Colon (tissue), 2 donors: ENCODE results near the gene VWF.

Experiments
- FAIRE-seq: peaks from 2 replicates; lab custom pipeline; 2012; peaks lifted over from hg19 to GRCh38; lab: Jason Lieb, UNC
- donor health status: control.
- donor health status: control.

VWF gene

DNA sequence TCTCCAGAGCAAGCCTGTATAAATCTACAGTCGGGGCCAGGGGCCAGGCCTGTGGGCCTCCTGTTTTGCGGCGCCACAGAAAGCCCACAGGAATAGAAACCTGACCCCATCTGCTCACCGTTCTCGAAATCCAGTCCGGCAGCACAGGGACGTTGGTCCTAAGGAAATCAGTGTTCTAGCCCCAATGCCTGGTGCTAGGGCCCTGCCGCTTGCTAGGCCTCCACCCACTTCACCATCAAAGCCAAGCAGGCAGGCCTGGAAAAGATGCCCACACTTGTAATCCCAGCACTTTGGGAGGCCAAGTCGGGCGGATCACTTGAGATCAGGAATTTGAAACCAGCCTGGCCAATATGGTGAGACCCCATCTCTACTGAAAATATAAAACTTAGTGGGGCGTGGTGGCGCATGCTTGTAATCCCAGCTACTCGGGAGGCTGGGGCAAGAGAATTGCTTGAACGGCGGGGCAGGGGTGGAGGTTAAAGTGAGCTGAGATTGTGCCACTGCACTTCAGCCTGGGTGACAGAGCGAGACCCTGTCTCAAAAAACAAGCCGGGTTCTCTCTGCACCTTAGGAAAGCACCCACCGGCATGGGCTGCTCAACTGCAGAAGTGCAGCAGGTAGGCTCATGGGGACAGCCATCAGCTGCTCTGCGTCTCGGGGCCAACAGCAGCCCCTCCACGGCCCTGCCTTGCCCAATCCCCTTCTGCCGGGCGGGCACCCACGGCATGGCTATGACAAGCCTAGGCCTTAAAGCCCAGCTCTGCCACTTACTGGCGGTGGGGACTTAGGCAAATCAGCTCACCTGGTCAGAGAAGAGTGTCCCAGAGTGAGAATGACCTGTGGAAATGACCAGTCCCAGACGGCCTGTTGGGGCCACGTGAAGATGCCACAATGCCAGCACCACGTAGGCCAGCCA is 47.4 kb downstream of the VWF start:
- no peak for FAIRE-seq

DNA sequence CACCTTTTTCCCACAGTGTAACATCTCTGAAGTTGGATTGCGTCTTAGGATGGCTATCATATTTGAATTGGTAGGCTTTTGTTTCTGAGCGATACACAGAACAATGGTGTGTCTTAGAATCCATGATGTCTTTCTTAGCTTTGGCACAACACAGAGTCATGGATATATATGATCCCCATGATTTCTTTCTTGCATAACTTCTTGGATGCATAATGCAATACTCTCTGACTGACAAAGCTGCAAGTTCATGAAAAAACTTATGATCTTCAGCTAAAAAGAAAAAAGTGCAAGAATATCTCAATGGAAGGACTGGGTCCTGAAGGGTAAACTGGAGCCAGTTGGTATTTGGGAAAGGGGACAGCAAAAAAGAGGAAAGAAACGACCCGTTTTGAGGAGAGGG is 48.1 kb downstream of the VWF start:
- no peak for FAIRE-seq

DNA sequence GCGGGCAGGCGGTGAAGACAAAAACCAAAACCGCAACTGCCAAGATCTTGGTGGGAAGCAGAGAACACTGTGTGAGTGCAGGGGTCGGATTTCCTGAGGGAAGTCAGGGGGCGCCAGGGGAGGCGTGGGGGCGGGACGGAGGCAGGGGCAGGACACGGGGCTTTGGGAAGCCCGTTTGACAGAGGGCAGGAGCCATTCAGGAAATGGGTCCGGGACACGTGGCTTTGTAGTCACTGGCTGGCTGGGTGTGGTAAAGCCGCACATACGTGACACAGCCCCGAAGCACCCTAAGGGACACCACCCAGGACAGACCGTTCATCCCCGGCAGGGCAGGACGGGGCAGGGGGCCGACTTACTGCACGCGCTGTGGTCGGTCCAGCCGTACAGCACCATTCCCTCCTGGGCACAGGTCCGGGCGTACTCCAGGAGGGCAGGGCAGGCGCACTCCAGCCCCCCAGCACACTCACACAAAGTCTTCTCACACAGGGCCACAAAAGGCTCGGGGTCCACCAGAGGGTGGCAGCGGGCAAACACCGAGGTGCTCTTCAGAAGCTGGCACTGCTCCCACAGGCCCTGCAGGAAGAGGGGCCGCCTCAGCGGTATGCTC is 49.4 kb downstream of the VWF start:
- no peak for FAIRE-seq

DNA sequence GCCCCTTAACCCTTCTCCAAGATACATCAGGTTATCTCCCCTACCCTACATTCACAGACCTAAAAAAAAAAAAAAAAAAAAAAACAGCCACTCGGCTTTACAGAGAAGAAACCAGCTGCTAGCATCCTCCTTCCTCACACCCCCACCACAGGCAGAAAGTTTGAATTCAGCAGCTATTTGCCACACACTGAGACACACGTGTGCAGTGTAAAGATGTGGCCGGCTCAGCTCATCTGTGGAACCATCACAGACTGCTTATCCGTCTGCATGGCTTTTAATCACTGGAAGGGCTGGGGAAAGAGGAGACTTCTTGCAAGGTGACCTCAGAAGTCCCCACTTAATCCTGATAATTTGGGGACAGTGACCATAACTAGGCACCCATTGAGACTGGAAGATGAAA is 50.0 kb downstream of the VWF start:
- FAIRE-seq, result no peak

DNA sequence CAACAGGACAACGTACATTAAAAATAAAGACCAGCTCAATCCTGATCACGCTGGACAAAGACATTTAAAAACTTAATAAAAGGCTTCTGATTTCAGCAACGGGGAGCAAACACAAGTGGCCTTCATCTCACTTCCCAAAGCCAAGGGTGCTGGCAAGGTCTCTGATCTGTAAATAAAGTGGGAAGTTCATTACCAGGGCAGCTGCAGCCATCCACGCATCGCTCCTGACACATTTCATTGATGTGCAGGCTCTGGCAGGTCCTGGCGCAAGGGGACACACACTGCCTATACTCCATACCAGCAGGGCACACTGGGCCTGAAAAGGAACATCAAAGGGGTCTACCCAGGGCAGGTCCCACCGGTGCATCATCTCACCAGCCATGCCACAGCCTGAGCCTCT is 51.0 kb downstream of the VWF start:
- FAIRE-seq, result no peak

DNA sequence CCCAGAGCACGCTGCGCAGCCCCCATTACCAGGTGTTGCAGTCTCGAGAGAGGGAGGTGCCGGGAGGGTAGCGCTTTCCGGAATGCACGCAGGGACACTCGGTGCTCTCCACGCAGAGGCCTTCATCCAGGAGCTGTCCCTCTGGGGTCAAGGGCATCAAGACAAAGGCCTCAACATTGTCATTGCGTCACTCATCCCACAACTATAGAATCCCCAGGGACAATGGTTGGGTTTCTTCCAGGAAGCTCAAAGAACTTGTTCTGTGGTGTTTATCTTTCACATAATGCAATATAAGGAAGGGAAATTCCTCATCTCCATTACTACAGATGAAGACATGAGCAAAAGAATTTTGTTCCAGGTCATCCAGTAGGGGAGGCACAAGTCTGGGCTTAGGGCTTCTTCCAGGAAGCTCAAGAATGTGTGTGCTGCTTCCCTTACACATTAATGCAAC is 52.1 kb downstream of the VWF start:
- FAIRE-seq, result no peak

DNA sequence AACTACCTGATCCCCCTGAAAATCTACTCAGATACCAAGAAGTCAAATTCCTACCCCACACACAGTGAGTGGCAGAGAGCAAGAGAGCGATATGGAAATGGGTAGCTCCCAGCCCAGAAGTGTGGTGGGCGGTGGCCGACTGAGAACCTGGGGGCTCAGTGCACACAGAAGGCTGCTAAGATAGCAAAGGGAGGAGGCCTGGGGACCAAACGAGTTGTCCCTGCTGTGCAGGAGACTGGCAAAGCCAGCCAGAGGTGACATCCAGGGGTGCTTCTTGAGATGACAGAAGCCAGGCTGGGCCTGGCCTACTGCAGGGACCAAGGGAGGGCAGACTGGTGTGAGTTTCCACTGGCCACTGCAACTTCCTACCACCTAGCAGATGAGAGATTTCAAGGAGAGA is 52.9 kb downstream of the VWF start:
- FAIRE-seq, result no peak

DNA sequence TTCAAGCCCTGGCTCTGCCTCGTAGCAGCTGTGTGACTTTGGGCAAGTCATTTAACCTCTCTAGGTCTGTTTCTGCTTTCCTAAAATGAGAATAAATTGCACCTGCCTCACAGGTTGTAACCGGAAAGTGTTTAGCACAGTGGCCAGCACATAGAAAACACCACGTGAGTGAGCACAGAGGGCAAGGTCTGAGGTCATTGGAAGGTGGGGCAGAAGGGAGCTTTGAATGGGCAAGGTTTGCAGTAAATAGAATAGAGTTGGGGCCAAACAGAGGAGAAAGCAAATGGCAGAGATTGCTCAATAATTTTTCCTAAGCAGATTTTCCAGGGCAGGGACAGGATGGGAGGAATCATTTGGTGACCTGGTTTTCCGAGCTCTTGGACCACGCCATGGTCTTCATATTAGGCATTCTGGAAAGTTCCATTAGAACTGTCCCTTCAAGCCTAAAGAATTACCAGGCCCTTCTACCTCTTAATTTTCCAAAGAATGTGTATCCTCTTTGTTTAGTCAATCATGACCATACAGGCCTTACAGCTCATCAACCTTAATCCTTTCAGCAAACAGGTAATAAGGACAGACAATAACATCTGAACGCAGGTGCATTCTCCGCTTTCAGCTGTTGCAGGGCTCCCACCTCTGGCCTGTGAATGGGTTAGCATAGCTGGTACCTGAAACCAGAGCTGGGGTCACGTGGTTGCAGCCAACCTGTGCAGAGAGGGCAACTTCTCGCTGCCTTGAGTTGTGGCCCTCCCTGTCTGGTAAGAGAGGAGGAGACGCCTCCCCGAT is 53.8 kb downstream of the VWF start:
- FAIRE-seq, result no peak

DNA sequence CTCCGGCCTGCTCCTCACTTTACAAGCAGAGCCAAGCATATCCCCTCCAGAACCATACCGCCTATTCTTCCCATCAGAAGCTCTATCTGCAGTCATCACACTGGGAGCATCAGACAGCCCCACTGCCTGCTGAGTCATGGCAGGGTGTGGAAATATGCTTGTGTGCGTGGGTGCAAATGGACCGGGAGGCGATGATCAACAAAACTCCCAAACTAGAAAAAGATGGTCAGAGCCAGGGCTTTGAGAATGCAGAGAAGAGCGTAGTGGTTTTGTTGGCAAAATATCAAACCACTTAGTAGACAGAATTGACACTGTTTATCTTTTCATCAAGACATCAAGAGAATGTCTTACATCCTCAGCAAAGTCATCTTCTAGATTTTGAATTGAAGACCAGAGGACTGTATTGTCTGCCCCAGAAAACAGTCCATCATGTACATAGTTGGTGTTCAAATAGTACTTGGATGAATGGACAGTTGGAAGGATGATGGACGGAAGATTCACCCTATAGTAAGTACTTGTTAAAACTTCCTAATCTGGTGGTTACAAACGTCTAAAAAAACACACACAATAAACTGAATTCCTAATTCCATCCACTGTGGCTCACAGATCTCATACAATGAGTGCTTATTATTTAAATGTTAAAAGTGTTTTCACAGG is 54.9 kb downstream of the VWF start:
- no peak for FAIRE-seq

DNA sequence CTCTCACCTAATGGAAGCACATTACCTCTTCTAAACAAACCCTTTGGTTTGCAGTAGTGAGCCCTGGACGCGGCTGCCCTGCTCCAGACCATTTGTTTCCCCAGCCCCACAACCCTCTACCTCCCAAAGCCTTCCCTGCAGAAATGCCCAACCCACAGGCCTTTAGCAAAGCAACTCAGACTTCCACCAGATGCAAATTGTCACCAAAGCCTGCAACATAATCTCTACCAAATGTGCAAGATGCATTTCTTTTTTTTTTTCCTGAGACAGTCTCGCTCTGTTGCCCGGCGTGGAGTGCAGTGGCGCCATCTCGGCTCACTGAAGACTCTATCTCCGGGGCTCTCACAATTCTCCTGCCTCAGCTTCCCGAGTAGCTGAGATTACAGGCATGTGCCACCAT is 56.2 kb downstream of the VWF start:
- FAIRE-seq, result no peak

DNA sequence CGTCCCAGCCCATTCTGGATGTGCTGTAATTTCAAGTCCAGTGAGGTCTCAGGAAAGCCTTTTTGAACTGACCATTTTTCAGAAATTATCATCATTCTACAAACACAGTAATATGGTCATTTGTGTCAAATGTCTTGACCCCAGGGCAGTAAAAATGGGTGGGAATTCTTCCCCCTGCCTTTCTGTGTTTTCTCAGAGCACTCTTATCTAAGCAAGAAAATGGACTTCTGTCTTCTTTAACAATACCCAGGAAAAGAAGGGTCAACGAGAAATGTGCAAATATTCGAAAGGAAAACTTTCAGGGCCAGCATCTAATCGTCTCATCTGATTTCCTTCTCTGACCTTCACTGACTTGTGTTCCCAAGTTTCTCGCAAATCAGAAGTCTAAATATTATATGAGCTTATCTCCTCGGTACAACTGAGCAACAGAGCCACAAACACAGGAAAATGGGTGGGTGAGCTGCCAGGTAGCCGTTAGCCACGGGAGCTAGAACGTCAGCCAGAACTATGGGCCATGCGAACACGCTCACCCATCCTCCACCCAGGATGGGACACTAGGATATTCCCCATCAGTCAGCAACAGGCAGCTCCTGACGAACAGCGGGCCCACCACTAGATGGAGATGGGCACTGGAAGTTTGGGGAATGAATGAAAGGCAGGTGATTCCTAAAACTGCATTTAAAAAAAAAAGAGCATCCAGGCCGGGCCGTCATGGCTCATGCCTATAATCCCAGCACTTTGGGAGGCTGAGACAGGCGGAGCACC is 57.1 kb downstream of the VWF start:
- no peak for FAIRE-seq

DNA sequence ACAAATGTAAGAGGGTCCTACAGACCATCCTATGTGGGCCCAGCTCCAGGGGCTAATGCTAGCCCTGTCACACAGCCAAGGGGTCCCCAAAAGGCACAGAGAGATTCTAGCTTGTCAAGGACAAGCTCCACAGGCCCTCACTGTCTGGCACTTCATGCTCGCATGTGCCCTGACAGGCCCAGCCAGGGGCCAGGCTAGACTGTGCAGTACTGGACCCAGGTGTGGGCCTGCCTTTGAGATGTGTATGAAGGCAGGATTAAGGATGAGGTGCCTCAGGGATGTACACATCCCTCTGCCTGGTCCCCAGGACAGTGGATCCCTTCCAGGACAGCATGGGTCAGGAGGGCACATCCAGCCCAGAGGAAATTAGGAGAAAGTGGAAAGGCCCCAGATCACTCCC is 57.8 kb downstream of the VWF start:
- no peak for FAIRE-seq

DNA sequence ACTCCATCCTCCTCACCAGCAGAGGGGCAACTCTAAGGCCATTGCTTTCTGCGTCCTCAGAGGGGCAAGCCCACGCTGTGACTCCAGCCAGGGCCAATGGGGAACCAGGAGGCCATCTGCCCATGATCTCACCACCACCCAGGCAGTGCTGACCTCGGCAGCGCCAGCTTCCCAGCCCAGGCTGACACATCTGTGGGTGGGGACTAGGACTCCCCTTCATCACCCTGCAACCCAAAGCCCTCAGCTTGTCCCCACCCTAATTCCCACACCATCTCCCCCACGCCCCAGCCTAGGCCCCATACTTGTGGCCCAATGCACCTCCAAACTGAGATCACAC is 58.6 kb downstream of the VWF start:
- FAIRE-seq, result no peak

DNA sequence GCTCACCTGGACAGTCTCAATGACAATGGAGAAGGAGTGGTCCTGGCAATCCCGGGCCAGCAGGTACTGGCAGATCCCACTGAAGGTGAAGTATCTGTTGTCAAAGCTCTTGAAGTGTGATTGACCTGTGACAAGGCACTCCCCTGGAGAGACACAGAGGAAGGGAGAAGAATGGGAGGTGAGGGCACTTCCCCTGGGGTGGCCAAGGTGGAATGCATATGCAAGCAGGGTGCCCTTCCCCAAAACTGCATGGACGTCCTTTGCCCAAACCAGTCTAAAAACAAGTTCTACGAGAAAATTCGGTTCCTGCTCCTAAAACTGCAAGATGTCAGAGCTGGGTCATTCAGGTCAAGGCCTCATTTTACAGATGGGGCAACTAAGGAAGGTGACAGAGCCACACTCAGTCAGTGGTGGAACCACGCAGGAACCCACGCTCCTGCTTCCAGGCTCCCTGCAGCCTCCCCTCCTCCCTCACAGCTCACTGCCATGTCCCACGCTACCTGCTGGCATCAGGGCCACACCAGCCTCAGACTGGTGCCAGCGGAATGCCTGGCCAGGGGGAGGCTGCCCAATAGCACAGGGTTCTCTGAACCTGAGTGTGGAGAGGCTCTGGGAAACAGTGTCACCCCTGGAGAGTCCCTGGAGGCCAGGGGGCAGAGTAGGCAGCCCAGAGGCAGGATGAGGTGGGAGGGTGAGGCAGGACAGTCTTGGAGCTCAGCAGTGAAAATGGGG is 59.2 kb downstream of the VWF start:
- FAIRE-seq, result no peak

DNA sequence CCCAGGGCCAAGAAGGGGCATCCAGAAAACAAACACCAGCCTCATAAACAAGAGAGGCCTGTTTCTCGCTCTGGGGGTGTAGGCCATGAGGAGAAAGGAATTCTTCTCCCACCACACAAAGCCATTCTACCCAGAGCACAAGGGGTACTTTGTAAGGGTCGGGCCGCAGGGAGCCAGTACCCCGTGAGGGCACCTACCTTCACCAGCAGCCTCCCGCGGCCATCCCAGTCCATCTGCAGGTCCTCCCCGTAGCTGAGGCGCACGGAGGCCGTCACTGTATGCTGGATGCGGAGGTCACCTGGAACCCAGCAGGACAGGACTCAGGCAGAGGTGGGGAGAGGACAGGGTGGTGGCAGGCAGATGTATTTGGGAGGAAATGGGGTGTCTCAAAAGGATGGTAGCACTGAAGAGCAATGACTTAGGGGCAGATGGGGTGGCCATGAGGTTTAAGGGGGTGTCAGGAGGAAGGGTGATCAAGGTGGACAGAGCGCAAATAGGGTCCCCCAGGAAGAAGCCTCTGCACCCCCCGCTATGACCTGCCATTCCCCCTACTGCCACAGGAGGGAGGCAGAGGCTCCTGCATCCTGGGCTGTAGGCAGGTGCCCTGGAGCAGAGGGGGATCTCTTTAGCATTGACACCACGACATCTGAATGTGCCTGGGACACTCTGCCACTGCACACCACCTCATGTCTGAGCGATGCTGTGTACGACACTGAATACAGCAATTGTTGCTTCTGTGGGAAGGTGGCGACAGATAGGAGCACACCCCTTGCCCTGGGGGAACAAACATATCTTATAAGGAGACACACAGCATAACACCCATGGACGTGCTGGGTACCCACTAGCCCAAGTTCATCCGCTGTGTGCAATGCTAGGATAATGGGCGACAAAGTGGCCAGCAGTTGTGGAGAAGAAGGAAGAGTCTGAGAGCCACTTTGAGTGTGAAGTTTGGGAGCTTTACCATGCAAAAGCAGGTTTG is 61.4 kb downstream of the VWF start:
- FAIRE-seq, result no peak

DNA sequence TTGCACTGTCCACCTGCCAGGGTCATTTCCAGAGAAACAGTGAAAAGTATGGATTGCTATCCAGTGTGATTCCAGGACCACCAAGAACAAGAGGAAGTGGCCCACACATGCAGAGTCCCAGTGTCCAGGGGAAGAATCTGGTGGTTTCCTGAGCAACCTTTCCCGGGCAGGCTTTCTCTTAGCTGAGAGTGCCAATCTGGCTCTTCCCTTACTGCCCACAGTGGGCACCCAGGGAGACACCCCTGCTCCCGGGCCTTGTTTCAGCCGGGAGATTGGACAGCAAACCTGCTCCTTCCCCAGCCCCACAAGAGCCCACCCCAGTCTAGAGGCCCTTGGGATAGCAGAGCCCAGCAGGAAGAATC is 62.1 kb downstream of the VWF start:
- FAIRE-seq, result no peak

DNA sequence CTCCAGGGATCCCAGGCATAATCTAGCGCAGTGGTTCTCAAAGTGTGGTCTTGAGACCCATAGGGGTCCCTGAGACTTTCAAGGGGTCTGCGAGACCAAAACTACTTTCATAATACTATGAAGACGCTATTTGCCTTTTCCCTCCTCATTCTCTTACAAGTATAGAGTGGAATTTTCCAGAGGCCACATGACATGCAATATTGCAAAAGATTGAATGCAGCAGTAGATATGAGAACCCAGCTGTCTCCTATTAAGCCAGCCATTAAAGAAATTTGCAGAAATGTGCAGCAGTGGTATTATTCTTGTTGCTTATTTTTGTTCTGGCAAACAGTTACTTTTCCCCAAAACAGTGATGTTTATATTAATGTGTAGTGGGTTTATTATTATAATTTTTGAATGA is 62.8 kb downstream of the VWF start:
- FAIRE-seq, result no peak

DNA sequence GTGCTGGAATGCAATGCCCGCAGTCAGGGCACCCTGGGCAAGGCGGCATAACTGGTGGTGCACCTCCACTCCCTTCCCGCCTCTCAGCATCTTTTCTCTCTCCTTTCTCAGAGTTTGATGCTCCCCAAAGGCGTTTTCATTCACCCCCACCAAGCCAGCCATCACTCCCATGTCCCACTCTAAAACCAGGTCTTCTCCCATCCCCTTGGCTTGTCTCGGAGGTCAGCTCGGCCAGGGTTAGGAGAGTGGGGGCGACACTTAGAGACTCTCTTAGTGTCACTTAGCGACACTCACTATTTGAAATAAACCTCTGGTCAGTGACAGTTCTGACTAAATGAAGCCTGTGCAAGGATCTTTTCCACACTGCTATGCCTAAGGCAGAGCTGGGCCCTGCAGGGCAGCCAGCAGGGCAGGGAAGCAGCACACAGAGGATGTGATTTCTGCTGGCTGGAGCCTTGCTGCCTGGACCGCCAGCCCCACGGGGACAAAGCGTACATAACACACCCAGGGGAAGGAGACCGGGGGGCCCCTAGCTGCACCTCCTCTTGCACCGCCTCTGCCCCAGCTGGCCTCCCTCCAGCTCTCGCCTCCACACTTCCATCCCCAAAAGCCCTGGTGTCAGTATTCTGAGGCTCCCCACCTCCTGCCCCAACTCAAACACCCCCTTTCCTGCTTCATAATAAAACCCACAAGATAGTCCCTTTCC is 64.5 kb downstream of the VWF start:
- no peak for FAIRE-seq

DNA sequence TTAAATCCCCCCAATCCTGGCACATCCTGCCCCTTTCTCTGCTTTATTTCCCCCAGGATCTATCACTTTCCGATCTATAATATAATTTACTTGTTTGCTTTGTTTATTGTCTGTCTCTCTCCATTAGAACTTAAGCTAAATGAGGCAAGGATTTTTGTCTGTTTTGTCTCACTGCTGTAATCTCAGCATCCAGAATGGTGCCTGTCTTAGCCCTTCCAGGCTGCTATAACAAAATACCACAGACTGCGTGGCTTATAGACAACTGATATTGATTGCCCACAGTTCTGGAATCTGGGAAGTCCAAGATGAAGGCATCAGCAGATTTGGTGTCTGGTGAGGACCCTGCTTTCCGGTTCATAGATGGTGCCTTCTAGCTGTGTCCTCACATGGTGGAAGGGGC is 65.2 kb downstream of the VWF start:
- no peak for FAIRE-seq
